ENCODE results near the gene ERAS. TPM values are rescaled to one million over a fixed set of nuclear protein-coding genes. Genes with fewer than 3 reads are reported as not detected.
A peak's percentile ranks its signal among the peaks of the same experiment; 100 is the strongest.
"Not testable (repeated sequence)": the region's sequence is repeated elsewhere in the genome, so short reads cannot be mapped to it uniquely, and the experiment has no call there.

Gene ERAS
- total and polyA plus RNA-seq, 3 experiments from 2014 or later, result 0.18 TPM; not detected in 2

DNA sequence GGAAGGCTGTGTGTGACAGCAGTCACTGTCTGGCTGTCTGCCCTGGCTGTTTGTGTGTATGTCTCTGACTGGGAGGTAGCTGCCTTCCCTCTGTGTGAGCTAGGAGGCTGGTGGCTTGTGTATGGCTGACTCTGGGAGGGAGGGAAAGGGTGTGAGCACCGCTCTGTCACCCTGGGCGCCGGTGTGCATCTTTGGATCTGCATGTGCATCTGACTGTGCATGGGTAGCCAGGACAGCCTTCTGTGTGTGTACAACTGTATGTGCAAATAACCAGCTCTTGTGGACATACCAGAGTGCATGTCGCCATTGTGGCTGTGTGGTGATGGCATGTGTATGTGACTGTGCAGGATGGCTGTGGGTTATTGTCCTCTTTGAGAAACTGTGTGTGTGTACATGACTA is 7.4 kb upstream of the ERAS start:
- H3K27ac Mint-ChIP-seq, result peak overlapping the region in 1 of 8 donors; percentile 21

GRCh38 chrX:48819394-48819793 is 6.9 kb upstream of the ERAS start:
- H3K9me3 Mint-ChIP-seq; H3K27me3 Mint-ChIP-seq; H3K36me3 ChIP-seq (ENCODE audit: insufficient read depth, low read length); H3K27ac ChIP-seq (ENCODE audit: low read depth, low read length); DNase-seq; H3K4me1 ChIP-seq (ENCODE audit: insufficient read depth, low read length); H3K27ac Mint-ChIP-seq; H3K27me3 ChIP-seq (ENCODE audit: insufficient read depth, low read length, poor library complexity, severe bottlenecking); H3K4me3 ChIP-seq (ENCODE audit: low read length); CTCF ChIA-PET; H3K9me3 ChIP-seq (ENCODE audit: low read length); H3K4me1 Mint-ChIP-seq; POLR2A ChIA-PET; H3K4me3 Mint-ChIP-seq: not testable (repeated sequence)
- H3K36me3 Mint-ChIP-seq, result peaks cover under 1 to 47% (median 4%) of the 10 kb centered on the region in 3 donors

More for the DNA sequence above, 7.4 kb upstream of the ERAS start:
- Mint-ChIP-seq H3K4me3 (no peak overlapping the region), H3K9me3 (no peaks in the 10 kb centered on the region), H3K4me1 (no peaks in the 10 kb centered on the region), H3K36me3 (peaks cover 2 to 50% (median 4%) of the 10 kb centered on the region in 3 donors), H3K27me3 (peaks cover 0 to 6% of the 10 kb centered on the region in 2 donors)
- no peak overlapping the region for H3K27ac ChIP-seq (ENCODE audit: low read depth, low read length)
- CTCF ChIA-PET, result no interaction called here
- DNase-seq, result no peak
- POLR2A ChIA-PET, result no interaction called here
- H3K9me3 ChIP-seq (ENCODE audit: low read length), result no peaks in the 10 kb centered on the region
- no peaks in the 10 kb centered on the region for H3K4me1 ChIP-seq (ENCODE audit: insufficient read depth, low read length)
- H3K27me3 ChIP-seq (ENCODE audit: insufficient read depth, low read length, poor library complexity, severe bottlenecking), result no peaks in the 10 kb centered on the region
- H3K4me3 ChIP-seq (ENCODE audit: low read length), result no peak overlapping the region
- H3K36me3 ChIP-seq (ENCODE audit: insufficient read depth, low read length), result no peaks in the 10 kb centered on the region

DNA sequence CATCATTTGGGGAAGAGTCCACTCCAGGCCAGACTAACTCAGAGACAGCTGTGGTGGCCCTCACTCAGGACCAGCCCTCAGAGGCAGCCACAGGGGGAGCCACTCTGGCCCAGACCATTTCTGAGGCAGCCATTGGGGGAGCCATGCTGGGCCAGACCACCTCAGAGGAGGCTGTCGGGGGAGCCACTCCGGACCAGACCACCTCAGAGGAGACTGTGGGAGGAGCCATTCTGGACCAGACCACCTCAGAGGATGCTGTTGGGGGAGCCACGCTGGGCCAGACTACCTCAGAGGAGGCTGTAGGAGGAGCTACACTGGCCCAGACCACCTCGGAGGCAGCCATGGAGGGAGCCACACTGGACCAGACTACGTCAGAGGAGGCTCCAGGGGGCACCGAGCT is 3.3 kb upstream of the ERAS start:
- Mint-ChIP-seq H3K36me3 (peaks cover 3 to 35% (median 8%) of the 10 kb centered on the region in 3 donors), H3K4me3 (no peak overlapping the region), H3K27me3 (peaks cover 10 to 20% of the 10 kb centered on the region in 2 donors), H3K9me3 (no peaks in the 10 kb centered on the region), H3K27ac (no peak overlapping the region), H3K4me1 (peaks cover 0 to 6% (median 6%) of the 10 kb centered on the region in 3 donors)
- H3K27me3 ChIP-seq (ENCODE audit: insufficient read depth, low read length, poor library complexity, severe bottlenecking), result no peaks in the 10 kb centered on the region
- no peaks in the 10 kb centered on the region for H3K9me3 ChIP-seq (ENCODE audit: low read length)
- CTCF ChIA-PET, result no interaction called here
- H3K36me3 ChIP-seq (ENCODE audit: insufficient read depth, low read length), result no peaks in the 10 kb centered on the region
- POLR2A ChIA-PET, result no interaction called here
- DNase-seq, result no peak
- no peak overlapping the region for H3K4me3 ChIP-seq (ENCODE audit: low read length)
- H3K4me1 ChIP-seq (ENCODE audit: insufficient read depth, low read length), result no peaks in the 10 kb centered on the region
- no peak overlapping the region for H3K27ac ChIP-seq (ENCODE audit: low read depth, low read length)

- Histone ChIP-seq H3K27me3 (ENCODE audit: insufficient read depth, low read length, poor library complexity, severe bottlenecking) (no peaks in the 10 kb centered on the region), H3K4me1 (ENCODE audit: insufficient read depth, low read length) (no peaks in the 10 kb centered on the region), H3K36me3 (ENCODE audit: insufficient read depth, low read length) (no peaks in the 10 kb centered on the region), H3K9me3 (ENCODE audit: low read length) (no peaks in the 10 kb centered on the region), H3K4me3 (ENCODE audit: low read length) (no peak overlapping the region), H3K27ac (ENCODE audit: low read depth, low read length) (no peak overlapping the region)
- H3K9me3 Mint-ChIP-seq, result no peaks in the 10 kb centered on the region
- peak overlapping the region in 1 of 8 donors; percentile 41 for H3K27ac Mint-ChIP-seq
- H3K4me1 Mint-ChIP-seq, result peaks cover 0 to 6% (median 6%) of the 10 kb centered on the region in 3 donors
- peaks cover 17 to 23% of the 10 kb centered on the region in 2 donors for H3K27me3 Mint-ChIP-seq
- ChIA-PET POLR2A (no interaction called here), CTCF (no interaction called here)
- H3K36me3 Mint-ChIP-seq, result peaks cover 3 to 25% (median 8%) of the 10 kb centered on the region in 3 donors
- no peak overlapping the region for H3K4me3 Mint-ChIP-seq
- no peak for DNase-seq
Observed at GRCh38 chrX:48824066-48824465, 2.2 kb upstream of the ERAS start.

- DNase-seq, result no peak
- Histone ChIP-seq H3K4me3 (ENCODE audit: low read length) (no peak overlapping the region), H3K27ac (ENCODE audit: low read depth, low read length) (no peak overlapping the region), H3K4me1 (ENCODE audit: insufficient read depth, low read length) (no peaks in the 10 kb centered on the region), H3K9me3 (ENCODE audit: low read length) (no peaks in the 10 kb centered on the region), H3K27me3 (ENCODE audit: insufficient read depth, low read length, poor library complexity, severe bottlenecking) (no peaks in the 10 kb centered on the region), H3K36me3 (ENCODE audit: insufficient read depth, low read length) (no peaks in the 10 kb centered on the region)
- POLR2A ChIA-PET, result no interaction called here
- peak overlapping the region in 2 of 8 donors; percentile 24 to 34 for H3K27ac Mint-ChIP-seq
- CTCF ChIA-PET, result no interaction called here
- peaks cover 27 to 33% of the 10 kb centered on the region in 2 donors for H3K27me3 Mint-ChIP-seq
- H3K9me3 Mint-ChIP-seq, result no peaks in the 10 kb centered on the region
- H3K36me3 Mint-ChIP-seq, result peaks cover 3 to 12% (median 4%) of the 10 kb centered on the region in 3 donors
- H3K4me1 Mint-ChIP-seq, result peaks cover 0 to 6% (median 6%) of the 10 kb centered on the region in 3 donors
- H3K4me3 Mint-ChIP-seq, result peak overlapping the region in 4 of 7 donors; percentile 23 to 66 (median 62)
Observed at GRCh38 chrX:48826876-48827653, 752 bp downstream of the ERAS start.

GRCh38 chrX:48827654-48827968 is 1.3 kb downstream of the ERAS start:
- CTCF ChIA-PET, result no interaction called here
- no peak overlapping the region for H3K27ac ChIP-seq (ENCODE audit: low read depth, low read length)
- H3K4me1 Mint-ChIP-seq, result peaks cover 0 to 6% (median 6%) of the 10 kb centered on the region in 3 donors
- POLR2A ChIA-PET, result no interaction called here
- no peaks in the 10 kb centered on the region for H3K9me3 Mint-ChIP-seq
- peaks cover 29 to 36% of the 10 kb centered on the region in 2 donors for H3K27me3 Mint-ChIP-seq
- H3K36me3 ChIP-seq (ENCODE audit: insufficient read depth, low read length), result no peaks in the 10 kb centered on the region
- H3K9me3 ChIP-seq (ENCODE audit: low read length), result no peaks in the 10 kb centered on the region
- no peak overlapping the region for H3K4me3 ChIP-seq (ENCODE audit: low read length)
- H3K36me3 Mint-ChIP-seq, result peaks cover 3 to 7% (median 4%) of the 10 kb centered on the region in 3 donors
- no peak for DNase-seq
- H3K27me3 ChIP-seq (ENCODE audit: insufficient read depth, low read length, poor library complexity, severe bottlenecking), result no peaks in the 10 kb centered on the region
- peak overlapping the region in 4 of 7 donors; percentile 23 to 66 (median 62) for H3K4me3 Mint-ChIP-seq
- peak overlapping the region in 1 of 8 donors; percentile 24 for H3K27ac Mint-ChIP-seq
- H3K4me1 ChIP-seq (ENCODE audit: insufficient read depth, low read length), result no peaks in the 10 kb centered on the region

DNA sequence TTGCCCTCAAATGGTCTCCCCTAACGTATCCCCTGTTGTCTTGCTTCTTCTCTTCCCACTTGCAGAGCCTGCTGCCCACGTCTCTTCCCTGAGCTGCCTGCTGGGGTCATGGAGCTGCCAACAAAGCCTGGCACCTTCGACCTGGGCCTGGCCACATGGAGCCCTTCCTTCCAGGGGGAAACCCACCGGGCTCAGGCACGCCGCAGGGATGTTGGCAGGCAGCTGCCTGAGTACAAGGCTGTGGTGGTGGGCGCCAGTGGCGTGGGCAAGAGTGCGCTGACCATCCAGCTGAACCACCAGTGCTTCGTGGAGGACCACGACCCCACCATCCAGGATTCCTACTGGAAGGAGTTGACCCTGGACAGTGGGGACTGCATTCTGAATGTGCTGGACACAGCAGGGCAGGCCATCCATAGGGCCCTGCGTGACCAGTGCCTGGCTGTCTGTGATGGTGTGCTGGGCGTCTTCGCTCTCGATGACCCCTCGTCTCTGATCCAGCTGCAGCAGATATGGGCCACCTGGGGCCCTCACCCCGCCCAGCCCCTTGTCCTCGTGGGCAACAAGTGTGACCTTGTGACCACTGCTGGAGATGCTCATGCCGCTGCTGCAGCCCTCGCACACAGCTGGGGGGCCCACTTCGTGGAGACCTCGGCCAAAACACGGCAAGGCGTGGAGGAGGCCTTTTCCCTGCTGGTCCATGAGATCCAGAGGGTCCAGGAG is 2.9 kb downstream of the ERAS start:
- no peak overlapping the region for H3K4me3 Mint-ChIP-seq
- ChIA-PET POLR2A (no interaction called here), CTCF (no interaction called here)
- Histone ChIP-seq H3K9me3 (ENCODE audit: low read length) (no peaks in the 10 kb centered on the region), H3K27me3 (ENCODE audit: insufficient read depth, low read length, poor library complexity, severe bottlenecking) (no peaks in the 10 kb centered on the region), H3K27ac (ENCODE audit: low read depth, low read length) (no peak overlapping the region), H3K36me3 (ENCODE audit: insufficient read depth, low read length) (no peaks in the 10 kb centered on the region), H3K4me1 (ENCODE audit: insufficient read depth, low read length) (peaks cover under 1% of the 10 kb centered on the region), H3K4me3 (ENCODE audit: low read length) (no peak overlapping the region)
- peaks cover 2 to 4% (median 3%) of the 10 kb centered on the region in 3 donors for H3K36me3 Mint-ChIP-seq
- peaks cover 38 to 40% of the 10 kb centered on the region in 2 donors for H3K27me3 Mint-ChIP-seq
- no peaks in the 10 kb centered on the region for H3K9me3 Mint-ChIP-seq
- DNase-seq, result no peak
- H3K27ac Mint-ChIP-seq, result no peak overlapping the region
- peaks cover 5 to 15% (median 10%) of the 10 kb centered on the region in 3 donors for H3K4me1 Mint-ChIP-seq

- Histone ChIP-seq H3K36me3 (ENCODE audit: insufficient read depth, low read length) (no peaks in the 10 kb centered on the region), H3K9me3 (ENCODE audit: low read length) (no peaks in the 10 kb centered on the region), H3K27ac (ENCODE audit: low read depth, low read length) (no peak overlapping the region), H3K4me3 (ENCODE audit: low read length) (no peak overlapping the region), H3K4me1 (ENCODE audit: insufficient read depth, low read length) (peaks cover 6% of the 10 kb centered on the region), H3K27me3 (ENCODE audit: insufficient read depth, low read length, poor library complexity, severe bottlenecking) (no peaks in the 10 kb centered on the region)
- H3K9me3 Mint-ChIP-seq, result no peaks in the 10 kb centered on the region
- no peak for DNase-seq
- peaks cover 15 to 25% (median 17%) of the 10 kb centered on the region in 3 donors for H3K4me1 Mint-ChIP-seq
- no peaks in the 10 kb centered on the region for H3K36me3 Mint-ChIP-seq
- no peak overlapping the region for H3K27ac Mint-ChIP-seq
- ChIA-PET CTCF (no interaction called here), POLR2A (no interaction called here)
- H3K27me3 Mint-ChIP-seq, result peaks cover 36 to 47% of the 10 kb centered on the region in 2 donors
- H3K4me3 Mint-ChIP-seq, result no peak overlapping the region
Observed at GRCh38 chrX:48831136-48831908, 5.0 kb downstream of the ERAS start.
